GM18873 (cell line): ENCODE data around the gene TSPAN5.
A peak's percentile ranks its signal among the peaks of the same experiment; 100 is the strongest.
"Not testable (repeated sequence)": the region's sequence is repeated elsewhere in the genome, so short reads cannot be mapped to it uniquely, and the experiment has no call there.

Experiments
- ATAC-seq: cut with Tn5 transposase; IDR thresholded peaks from one replicate; pipeline ENCODE4 v1.9.1; 2021; ENCODE audit warnings: mild to moderate bottlenecking, moderate library complexity, moderate number of reproducible peaks; ENCODE audit not compliant: unreplicated experiment, low FRiP score

Gene TSPAN5

DNA sequence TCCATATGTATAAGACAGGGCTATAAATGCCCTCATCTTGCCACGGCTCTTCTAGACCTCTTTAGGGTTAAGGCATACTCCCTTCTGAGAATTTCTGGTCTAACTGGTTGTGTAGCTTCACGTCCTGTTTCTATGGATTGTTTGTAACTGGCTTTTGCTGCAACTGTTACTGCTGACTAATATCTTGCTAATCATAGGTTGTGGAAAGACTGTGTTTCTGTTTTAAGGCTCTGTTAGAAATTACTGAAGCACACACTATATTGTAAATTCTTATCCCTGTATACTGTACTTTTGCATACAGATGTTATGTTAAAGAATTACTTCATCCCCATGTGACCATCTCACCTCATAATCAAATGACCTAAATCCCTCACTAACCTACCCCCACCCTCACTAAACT is 178.8 kb downstream of the TSPAN5 start:
- not testable (repeated sequence) for ATAC-seq

- no peak for ATAC-seq
These were observed 181.5 kb downstream of the TSPAN5 start for GRCh38 chr4:98476891-98477290.

GRCh38 chr4:98474408-98474844 is 184.0 kb downstream of the TSPAN5 start:
- no peak for ATAC-seq

GRCh38 chr4:98473046-98473445 is 185.4 kb downstream of the TSPAN5 start:
- ATAC-seq: no peak

- no peak for ATAC-seq
These were observed 187.6 kb downstream of the TSPAN5 start for GRCh38 chr4:98470831-98471230.

GRCh38 chr4:98470366-98470765 is 188.0 kb downstream of the TSPAN5 start:
- no peak for ATAC-seq

DNA sequence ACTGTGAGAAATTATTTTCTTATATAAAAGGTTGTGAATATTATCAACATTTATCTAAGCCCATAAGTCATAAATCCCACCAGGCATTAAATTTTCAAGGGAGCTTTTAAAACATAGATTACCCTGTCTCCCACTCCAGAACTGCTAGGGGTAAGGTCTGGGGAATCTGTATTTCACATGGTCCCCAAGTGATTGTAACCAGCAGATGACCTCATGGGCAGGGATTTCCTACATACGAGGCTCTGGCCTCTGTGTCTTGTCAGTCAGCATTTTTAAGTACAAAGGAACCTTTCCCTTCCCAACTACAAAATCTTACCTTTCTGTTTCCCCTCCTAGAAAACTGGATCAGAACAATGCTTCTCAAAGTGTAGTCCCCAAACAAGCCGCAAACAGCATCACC is 188.6 kb downstream of the TSPAN5 start:
- no peak for ATAC-seq

GRCh38 chr4:98468709-98469108 is 189.7 kb downstream of the TSPAN5 start:
- ATAC-seq: no peak

DNA sequence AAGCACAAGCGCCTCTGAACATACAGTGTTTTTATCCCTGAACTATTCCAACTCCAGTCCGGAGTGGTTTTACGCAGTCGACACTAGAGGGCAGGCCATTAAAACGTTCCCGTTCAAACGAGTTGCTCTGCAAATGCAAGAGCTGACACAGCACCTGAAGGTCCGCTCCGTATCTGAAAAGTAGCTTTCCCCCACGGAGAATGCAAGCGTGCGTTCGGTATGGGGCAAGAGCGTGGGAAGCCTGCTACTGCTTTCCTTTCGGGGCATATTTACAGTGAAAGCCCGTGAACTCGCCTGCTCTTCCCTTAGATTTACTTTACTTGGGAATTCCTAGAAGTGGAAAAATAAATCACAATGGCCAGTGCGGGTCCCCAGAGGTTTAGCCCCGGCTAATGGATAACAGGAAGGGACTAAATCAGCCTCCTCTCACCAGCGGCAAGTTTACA is 190.8 kb downstream of the TSPAN5 start:
- peak; percentile 96 for ATAC-seq

DNA sequence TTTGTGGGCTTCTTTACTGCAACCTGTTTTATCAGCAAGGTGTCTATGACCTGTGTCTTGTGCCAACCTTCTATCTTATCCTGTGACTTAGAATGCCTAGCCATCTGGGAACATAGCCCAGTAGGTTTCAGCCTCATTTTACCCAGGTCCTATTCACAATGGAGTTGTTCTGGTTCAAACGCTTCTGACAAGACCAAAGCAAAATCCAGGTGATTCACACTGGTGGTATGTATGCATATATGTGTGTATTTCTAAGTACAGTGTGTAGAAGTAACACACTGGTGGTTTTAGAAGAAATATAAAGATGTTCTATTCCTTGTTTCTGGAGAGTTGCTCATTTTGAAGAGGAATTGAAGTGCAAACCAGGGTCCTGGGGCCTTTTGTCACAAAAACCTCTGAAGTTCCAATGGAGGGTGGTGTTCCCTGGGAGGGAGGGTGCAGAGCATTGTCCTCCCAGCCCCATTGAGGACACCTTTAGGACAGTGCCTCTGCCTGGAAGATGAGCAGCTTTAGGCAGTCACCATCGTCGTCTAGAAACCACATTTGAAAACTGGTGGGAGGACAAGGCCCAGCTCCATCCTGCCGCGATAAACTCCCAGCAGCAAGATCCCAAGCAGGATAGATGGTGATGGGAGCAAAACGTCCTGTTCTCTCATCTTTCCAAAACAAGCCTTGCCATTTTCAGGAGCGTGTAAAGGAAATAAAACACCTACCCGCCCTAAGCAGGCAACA is 191.4 kb downstream of the TSPAN5 start:
- ATAC-seq: no peak

GRCh38 chr4:98462487-98462886 is 195.9 kb downstream of the TSPAN5 start:
- no peak for ATAC-seq

GRCh38 chr4:98461121-98461865 is 197.1 kb downstream of the TSPAN5 start:
- not testable (repeated sequence) for ATAC-seq

GRCh38 chr4:98457422-98457821 is 201.0 kb downstream of the TSPAN5 start:
- ATAC-seq: not testable (repeated sequence)

DNA sequence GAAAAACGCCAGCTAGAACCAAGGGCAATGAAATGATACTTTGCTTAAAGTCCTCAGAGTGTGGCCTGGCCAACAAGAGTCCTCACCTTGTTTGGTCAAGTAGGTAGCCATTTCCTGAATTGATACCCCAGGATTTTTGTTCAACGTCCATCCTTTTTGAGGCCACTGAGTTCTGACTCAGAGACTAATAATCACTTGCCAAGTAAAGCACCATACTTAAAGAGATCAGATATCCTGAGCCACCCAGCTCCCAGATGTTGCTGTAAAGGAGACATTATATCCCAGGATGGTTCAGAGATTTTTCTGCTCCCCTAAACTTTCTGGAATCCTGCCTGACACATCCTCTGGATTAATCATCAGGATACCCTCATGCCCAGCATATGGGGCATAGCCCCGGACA is 206.3 kb downstream of the TSPAN5 start:
- ATAC-seq: no peak

GRCh38 chr4:98448908-98449307 is 209.5 kb downstream of the TSPAN5 start:
- ATAC-seq: peak; percentile 49

GRCh38 chr4:98447648-98448047 is 210.8 kb downstream of the TSPAN5 start:
- ATAC-seq: no peak

- ATAC-seq: peak; percentile 58
These were observed 211.7 kb downstream of the TSPAN5 start for GRCh38 chr4:98446499-98447375.

DNA sequence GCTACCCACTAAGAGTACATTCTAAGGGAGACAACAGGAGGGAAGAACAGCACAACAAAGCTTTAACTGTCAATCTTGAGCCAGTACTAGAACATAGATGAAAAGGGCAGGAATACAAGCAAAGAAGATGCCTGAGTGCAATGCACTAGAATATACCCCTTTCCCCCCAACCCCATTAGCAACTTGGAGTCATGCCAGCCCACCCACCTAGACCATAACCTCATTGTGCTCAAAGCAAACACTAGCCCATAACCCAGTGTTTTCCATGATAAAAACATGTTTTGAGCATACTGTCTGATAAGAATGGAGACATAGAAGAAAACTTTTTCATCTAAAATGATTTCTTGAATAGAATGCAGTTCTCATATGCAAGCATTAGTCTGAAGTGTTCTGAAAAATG is 214.0 kb downstream of the TSPAN5 start:
- ATAC-seq: no peak

DNA sequence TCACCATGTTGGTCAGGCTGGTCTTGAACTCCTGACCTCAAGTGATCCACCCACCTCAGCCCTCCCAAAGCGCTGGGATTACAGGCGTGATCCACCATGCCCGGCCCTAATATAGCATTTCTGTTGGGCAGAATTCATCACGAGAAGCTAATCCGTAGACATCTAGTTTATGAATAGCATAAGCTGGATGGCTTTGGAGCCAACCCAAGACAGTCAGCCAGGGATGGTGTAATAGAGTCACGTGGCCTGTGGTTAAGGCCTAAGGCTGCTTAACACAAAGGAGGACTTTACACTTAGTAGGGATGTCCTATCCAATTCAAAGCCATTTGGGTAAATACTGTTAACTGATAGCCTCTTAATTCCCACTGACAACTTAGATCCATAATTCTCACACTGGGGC is 223.6 kb downstream of the TSPAN5 start:
- ATAC-seq: no peak

- ATAC-seq: no peak
These were observed 224.7 kb downstream of the TSPAN5 start for GRCh38 chr4:98433691-98434090.
